SK-N-MC (cell line): ENCODE data around the gene FBXL3.

Experiments used
- EZH2 ChIP-seq: fragments of 200-600 bp; sonication (generic); IDR thresholded peaks from one replicate; pipeline ENCODE4 v1.6.1; 2017; ENCODE audit warnings: antibody characterized with exemption
- POLR2AphosphoS5 ChIP-seq: IDR thresholded peaks from 2 replicates; pipeline ENCODE4 v1.6.1; 2012; ENCODE audit warnings: mild to moderate bottlenecking, low read depth, low read length, borderline replicate concordance

DNA sequence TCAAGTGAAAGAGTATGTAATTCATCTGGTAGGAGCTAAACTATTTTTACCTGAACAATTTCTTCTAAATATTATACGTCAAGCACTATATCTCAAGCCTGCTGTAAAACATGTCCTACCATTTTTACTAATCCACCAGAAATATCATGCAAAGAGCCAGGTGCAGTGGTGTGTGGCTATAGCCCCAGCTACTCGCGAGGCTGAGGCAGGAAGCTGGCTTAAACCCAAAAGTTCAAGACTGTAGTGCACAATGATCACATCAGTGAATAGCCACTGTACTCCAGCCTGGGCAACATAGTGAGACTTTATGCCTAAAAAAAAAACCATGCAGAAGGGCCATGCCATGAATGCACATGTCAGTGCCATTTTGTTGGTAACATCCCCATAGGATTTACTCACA, 55.7 kb downstream of the FBXL3 start:
- TF ChIP-seq EZH2 (no peak), POLR2AphosphoS5 (no peak)
